ACC112 (cell line): Measurements from ENCODE around the gene A2M.

Experiments used
- H2AFZ ChIP-seq: fragments of 200-600 bp; sonication (generic); one replicate; pipeline ENCODE4 v1.6.0; 2017; ENCODE audit warnings: antibody characterized with exemption, low read length; ENCODE audit not compliant: unreplicated experiment
- H3K27ac ChIP-seq: fragments of 200-600 bp; sonication (generic); 2 replicates; pipeline ENCODE4 v1.5.1; 2014; ENCODE audit warnings: low read depth, mild to moderate bottlenecking, antibody characterized with exemption, low read length, moderate library complexity
- H3K27me3 ChIP-seq: fragments of 200-600 bp; sonication (generic); 2 replicates; pipeline ENCODE4 v1.6.1; 2014; ENCODE audit warnings: mild to moderate bottlenecking, antibody characterized with exemption, low read length, moderate library complexity, mixed read lengths; ENCODE audit not compliant: insufficient read depth
- H3K36me3 ChIP-seq: fragments of 200-600 bp; sonication (generic); 2 replicates; pipeline ENCODE4 v1.6.1; 2016; ENCODE audit warnings: mild to moderate bottlenecking, antibody characterized with exemption, low read length, moderate library complexity, mixed read lengths; ENCODE audit not compliant: insufficient read depth
- H3K4me1 ChIP-seq: fragments of 200-600 bp; sonication (generic); one replicate; pipeline ENCODE4 v1.6.1; 2016; ENCODE audit warnings: low read length, mixed read lengths; ENCODE audit not compliant: insufficient read depth, unreplicated experiment, control insufficient read depth
- H3K4me3 ChIP-seq: fragments of 200-600 bp; sonication (generic); 2 replicates; pipeline ENCODE4 v1.5.1; 2014; ENCODE audit warnings: mild to moderate bottlenecking, low read depth, low read length
- H3K79me2 ChIP-seq: fragments of 200-600 bp; sonication (generic); one replicate; pipeline ENCODE4 v1.6.0; 2016; ENCODE audit warnings: low read length; ENCODE audit not compliant: control insufficient read depth, unreplicated experiment, insufficient read depth

A2M gene

DNA sequence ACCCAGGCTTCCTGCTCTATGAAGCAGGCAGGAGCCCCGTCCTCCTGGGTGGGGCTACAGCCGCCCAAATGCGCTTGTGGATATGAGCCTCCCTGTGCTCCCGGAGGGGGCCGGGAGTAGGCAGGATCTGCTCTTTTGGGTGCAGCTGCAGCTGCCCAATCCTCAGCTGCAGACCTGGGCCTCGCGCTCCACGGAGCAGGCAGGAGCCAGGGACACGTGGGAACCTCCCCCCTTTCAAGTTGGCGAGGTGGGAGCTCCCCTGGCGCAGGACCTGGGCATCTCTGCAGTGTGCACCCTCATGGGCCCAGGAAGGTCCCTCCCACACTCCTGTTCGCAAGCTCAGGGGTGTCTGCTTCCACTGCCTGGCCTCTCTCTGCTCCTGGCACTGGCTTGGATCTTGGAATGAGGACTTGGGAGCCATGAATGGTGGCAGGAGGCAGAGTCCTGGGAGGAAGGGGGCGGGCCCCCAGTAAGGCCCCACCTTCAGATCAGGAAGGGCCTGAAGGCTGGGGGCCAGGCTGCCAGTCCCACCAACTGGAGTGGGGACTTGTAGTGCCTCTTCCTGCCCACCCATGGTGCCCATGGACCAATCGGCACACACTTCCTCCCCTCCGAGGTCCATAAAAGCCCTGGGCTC is 65.1 kb downstream of the A2M start:
- H3K27ac ChIP-seq = no peak overlapping the region
- H3K4me1 ChIP-seq = no peaks in the 10 kb centered on the region
- no peak overlapping the region for H2AFZ ChIP-seq
- no peaks in the 10 kb centered on the region for H3K36me3 ChIP-seq
- no peak overlapping the region for H3K4me3 ChIP-seq
- H3K79me2 ChIP-seq = no peaks in the 10 kb centered on the region
- H3K27me3 ChIP-seq = peaks cover 47% of the 10 kb centered on the region

DNA sequence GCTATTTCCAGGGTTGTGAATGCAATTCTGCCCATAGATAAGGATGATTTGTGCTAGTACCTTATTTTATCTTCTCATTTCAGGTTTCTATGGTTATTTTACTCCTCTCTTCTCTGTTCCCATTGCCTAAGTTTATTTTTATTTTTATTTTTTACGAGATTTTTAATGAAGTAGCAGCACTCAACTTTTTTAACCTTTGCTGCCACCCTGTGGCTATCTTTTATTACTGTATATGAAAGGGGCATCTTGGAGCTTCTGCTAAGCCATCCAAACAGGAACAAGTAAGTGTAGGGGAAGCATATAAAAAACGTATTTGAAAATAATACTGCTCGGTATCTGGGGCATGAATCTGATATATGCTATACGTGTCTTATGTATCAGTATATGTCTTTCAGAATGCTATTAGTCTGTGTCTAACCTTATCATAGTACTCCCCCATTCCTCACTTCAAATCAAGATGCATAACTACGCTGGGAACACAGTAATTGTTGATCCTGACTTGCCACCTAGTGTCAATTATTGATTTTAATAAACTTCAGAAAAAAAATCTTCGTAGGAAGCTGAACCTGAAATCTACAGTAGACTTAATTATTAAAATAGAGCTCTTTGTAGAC is 66.1 kb downstream of the A2M start:
- Histone ChIP-seq H2AFZ (no peak overlapping the region), H3K36me3 (no peaks in the 10 kb centered on the region), H3K79me2 (no peaks in the 10 kb centered on the region), H3K4me3 (no peak overlapping the region), H3K27me3 (peaks cover 37% of the 10 kb centered on the region), H3K27ac (no peak overlapping the region), H3K4me1 (no peaks in the 10 kb centered on the region)

DNA sequence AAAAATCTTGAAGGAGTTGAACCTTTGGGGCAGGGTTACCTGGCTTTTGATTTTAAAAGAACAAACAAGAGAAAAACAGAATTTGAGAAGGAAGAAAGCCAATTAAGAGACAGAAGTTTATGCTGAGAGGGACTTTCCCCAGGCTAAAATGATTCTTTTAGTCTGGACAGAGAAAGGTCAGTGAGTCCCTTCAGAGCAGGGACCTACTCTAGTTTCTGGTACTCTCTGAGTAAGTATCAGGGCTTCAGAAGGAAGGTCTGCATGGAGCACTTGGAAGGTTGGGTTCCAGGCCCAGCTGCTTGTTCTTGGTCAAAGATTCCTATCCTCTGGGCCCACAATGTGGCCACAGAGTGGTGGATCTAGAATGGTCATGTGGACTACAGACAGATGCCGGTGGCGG is 66.8 kb downstream of the A2M start:
- Histone ChIP-seq H3K4me1 (no peaks in the 10 kb centered on the region), H3K27me3 (peaks cover 30% of the 10 kb centered on the region), H2AFZ (no peak overlapping the region), H3K36me3 (no peaks in the 10 kb centered on the region), H3K79me2 (no peaks in the 10 kb centered on the region), H3K27ac (no peak overlapping the region), H3K4me3 (no peak overlapping the region)

DNA sequence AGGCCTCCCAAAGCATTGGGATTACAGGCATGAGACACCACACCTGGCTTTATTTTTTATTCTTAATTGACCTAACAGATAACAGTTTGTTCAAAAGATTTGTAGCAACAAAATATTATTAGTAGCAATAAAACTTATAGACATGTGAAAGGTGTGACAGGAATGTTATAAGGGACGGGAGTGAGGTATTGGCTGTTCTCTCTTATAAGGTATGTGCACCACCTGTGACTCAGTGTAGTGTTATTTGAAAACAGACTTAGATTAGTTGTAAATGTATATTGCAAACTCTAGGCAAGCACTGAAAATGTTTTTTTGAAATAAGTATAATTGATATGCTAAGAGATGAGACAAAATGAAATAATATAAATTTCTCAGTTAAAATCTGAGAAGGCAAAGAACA is 68.6 kb downstream of the A2M start:
- Histone ChIP-seq H3K79me2 (no peaks in the 10 kb centered on the region), H2AFZ (no peak overlapping the region), H3K27me3 (peaks cover 23% of the 10 kb centered on the region), H3K27ac (no peak overlapping the region), H3K4me1 (no peaks in the 10 kb centered on the region), H3K4me3 (no peak overlapping the region), H3K36me3 (no peaks in the 10 kb centered on the region)

DNA sequence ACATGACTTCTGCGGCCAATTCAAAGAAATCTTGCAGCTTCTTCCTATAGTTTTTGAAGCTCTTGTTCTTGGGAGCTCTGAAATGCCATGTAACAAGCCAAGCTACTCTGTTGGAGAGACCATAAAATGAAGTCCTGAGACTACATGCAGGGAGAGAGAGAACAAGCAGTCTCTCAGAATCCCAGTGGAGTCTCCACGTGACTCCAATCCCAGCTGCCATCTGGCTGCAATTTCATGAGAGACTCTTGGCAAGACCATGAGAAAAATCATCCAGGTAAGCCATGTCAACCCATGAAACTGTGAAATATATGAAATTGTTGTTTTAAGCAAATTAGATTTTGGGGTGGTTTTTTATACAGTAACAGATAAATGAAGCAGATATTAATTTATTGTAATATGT is 72.0 kb downstream of the A2M start:
- Histone ChIP-seq H3K27ac (no peak overlapping the region), H3K4me3 (no peak overlapping the region), H3K36me3 (no peaks in the 10 kb centered on the region), H2AFZ (no peak overlapping the region), H3K4me1 (no peaks in the 10 kb centered on the region), H3K27me3 (peaks cover 16% of the 10 kb centered on the region), H3K79me2 (no peaks in the 10 kb centered on the region)

DNA sequence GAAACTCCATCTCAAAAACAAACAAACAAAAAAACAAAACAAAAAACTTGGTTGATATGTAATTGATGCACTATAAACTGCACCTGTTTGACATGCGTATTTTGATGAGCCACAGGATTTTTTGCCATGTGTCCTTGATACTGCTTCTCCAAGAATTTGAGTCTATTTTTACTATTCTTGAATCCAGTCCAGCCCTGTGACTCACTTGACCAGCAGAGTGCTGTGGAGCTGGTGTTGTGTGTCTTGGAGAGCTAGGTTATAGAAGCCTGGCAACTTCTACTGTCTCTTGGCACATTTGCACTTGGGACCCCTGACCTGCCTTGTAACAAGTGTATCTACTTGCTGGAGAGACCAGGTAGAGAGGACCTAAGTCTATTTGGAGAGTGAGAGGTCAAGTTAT is 74.4 kb downstream of the A2M start:
- no peaks in the 10 kb centered on the region for H3K4me1 ChIP-seq
- H3K27me3 ChIP-seq = peaks cover 21% of the 10 kb centered on the region
- no peak overlapping the region for H2AFZ ChIP-seq
- no peaks in the 10 kb centered on the region for H3K79me2 ChIP-seq
- no peaks in the 10 kb centered on the region for H3K36me3 ChIP-seq
- H3K27ac ChIP-seq = no peak overlapping the region
- H3K4me3 ChIP-seq = no peak overlapping the region

DNA sequence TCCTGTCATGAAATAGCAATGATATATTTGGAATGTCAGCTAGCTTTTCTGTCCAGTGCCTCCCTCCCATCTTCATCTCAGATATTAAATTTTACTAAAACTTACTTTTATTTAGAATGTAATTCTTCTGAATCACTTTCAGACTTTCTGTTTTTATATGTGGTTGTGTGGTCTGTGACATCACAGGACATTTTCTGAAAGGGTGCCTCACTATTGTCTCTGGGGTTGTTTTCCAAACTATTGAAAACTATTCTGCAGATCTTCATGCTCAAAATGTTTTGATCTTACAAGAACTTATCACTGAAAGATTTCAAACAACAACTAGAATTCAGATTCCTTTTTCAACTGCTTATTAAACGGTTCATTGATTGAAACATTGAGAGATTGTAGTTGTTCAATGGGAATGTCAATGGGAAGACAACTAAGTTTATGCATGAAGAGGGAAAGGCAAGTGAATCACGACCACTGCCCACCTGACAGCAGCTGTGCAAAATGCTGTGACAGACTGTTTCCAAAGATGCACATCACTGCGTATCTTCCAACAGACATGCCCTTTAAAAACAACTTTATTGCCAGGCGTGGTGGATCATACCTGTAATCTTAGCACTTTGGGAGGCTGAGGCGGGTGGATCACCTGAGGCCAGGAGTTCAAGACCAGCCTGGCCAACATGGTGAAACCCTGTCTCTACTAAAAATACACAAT is 75.1 kb downstream of the A2M start:
- Histone ChIP-seq H3K27me3 (peaks cover 21% of the 10 kb centered on the region), H2AFZ (no peak overlapping the region), H3K4me3 (no peak overlapping the region), H3K27ac (no peak overlapping the region), H3K79me2 (no peaks in the 10 kb centered on the region), H3K36me3 (no peaks in the 10 kb centered on the region), H3K4me1 (no peaks in the 10 kb centered on the region)

DNA sequence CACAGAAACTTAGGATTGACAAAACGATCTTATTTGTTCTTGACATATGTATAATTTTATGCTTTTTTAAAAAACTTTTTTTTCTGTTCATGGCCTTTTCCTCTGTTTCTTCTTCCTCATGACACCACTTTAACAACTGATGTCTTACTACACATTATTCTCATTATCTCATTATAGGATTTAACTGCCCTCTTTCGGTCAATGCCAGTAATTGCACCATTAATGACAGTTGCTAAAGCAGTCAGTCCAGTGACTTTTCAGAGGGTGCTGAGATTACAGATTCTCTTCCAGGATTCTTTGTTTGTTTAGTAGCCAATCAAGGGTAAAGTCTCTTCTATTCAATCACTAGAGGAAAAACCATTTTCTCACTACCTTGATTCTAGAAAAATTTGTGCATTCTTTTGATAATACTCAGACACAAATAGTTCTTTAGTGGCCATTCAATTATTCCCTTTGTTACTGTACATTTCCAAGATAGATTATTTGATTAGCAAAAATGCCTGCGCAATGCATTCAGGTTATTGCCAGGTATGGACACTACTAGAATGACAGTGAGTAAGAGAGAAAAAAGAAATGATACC is 76.2 kb downstream of the A2M start:
- no peak overlapping the region for H2AFZ ChIP-seq
- H3K4me3 ChIP-seq = no peak overlapping the region
- peaks cover 21% of the 10 kb centered on the region for H3K27me3 ChIP-seq
- H3K79me2 ChIP-seq = no peaks in the 10 kb centered on the region
- no peaks in the 10 kb centered on the region for H3K36me3 ChIP-seq
- no peak overlapping the region for H3K27ac ChIP-seq
- H3K4me1 ChIP-seq = no peaks in the 10 kb centered on the region

DNA sequence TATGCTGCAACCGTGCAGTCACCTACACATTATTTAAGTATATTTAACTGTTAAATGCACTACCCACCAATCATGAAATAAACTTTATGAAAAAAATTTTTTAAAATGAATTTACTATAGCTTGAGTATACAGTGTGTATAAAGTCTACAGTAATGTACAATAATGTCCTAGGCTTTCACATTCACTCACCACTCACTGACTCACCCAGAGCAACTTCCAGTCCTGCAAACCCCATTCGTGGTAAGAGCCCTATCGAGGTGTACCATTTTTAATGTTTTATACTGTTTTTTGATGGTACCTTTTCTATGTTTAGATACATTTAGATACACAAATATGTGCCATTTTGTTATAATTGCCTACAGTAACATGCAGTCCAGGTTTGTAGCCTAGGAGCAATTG is 78.3 kb downstream of the A2M start:
- Histone ChIP-seq H3K79me2 (no peaks in the 10 kb centered on the region), H3K27me3 (peaks cover 13% of the 10 kb centered on the region; the same call in 1 of the 2 replicates), H2AFZ (no peak overlapping the region), H3K4me1 (no peaks in the 10 kb centered on the region), H3K36me3 (no peaks in the 10 kb centered on the region), H3K4me3 (no peak overlapping the region), H3K27ac (no peak overlapping the region)

DNA sequence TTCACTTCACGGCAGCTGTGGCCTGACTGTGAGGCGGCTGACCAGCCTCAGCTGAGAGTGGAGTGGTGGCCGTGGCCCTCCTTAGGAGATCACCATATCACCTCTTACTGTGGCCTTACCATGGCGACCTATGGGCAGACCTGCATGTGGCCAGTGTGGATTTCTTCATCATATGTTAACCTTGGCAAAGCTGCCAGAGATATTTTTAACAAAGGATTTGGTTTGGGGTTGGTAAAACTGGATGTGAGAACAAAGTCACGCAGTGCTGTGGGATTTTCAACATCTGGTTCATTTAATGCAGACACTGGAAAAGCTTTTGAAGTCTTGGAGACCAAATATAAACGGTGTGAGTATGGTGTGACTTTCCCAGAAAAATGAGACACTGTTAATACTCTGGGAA is 79.5 kb downstream of the A2M start:
- H2AFZ ChIP-seq = no peak overlapping the region

More for the DNA sequence above, 79.5 kb downstream of the A2M start:
- Histone ChIP-seq H3K27me3 (peaks cover 5% of the 10 kb centered on the region; the same call in 1 of the 2 replicates), H3K27ac (no peak overlapping the region), H3K4me1 (no peaks in the 10 kb centered on the region), H3K79me2 (no peaks in the 10 kb centered on the region), H3K4me3 (no peak overlapping the region), H3K36me3 (no peaks in the 10 kb centered on the region)
